Measurements from ENCODE around the gene SPANXD. TPM values are rescaled to one million over a fixed set of nuclear protein-coding genes. Genes with fewer than 3 reads are reported as not detected.
"Not testable (repeated sequence)": the region's sequence is repeated elsewhere in the genome, so short reads cannot be mapped to it uniquely, and the experiment has no call there.

The SPANXD gene
- polyA plus RNA-seq (2013, experiment 1 of 2; ENCODE audit: insufficient read length): not detected
- not detected for polyA plus RNA-seq (2013, experiment 2 of 2; ENCODE audit: insufficient read length)

- DNase-seq: not testable (repeated sequence)
Measured at GRCh38 chrX:141698639-141699038, at the start of gene SPANXD. Gene SPANXD, minus strand, starts transcription at chrX:141698739. Its CDS starts 334 bp downstream, at chrX:141698405.

- DNase-seq: no peak
Measured at GRCh38 chrX:141742666-141743065, 44.1 kb upstream of the SPANXD start.

- no peak for DNase-seq
Measured at GRCh38 chrX:141736656-141737055, 38.1 kb upstream of the SPANXD start.

GRCh38 chrX:141733371-141733770, 34.8 kb upstream of the SPANXD start:
- peak; percentile 38 for DNase-seq

GRCh38 chrX:141732031-141732430, 33.5 kb upstream of the SPANXD start:
- peak; percentile 9 for DNase-seq

- no peak for DNase-seq
Measured at GRCh38 chrX:141724186-141724585, 25.6 kb upstream of the SPANXD start.

- no peak for DNase-seq
Measured at GRCh38 chrX:141714680-141715079, 16.1 kb upstream of the SPANXD start.

- DNase-seq: no peak
Measured at GRCh38 chrX:141701072-141701471, 2.5 kb upstream of the SPANXD start.

- DNase-seq: peak; percentile 1
Measured at GRCh38 chrX:141673946-141674345, 24.6 kb downstream of the SPANXD start.

GRCh38 chrX:141669689-141670088, 28.9 kb downstream of the SPANXD start:
- DNase-seq: no peak

- DNase-seq: no peak
Measured at GRCh38 chrX:141668371-141668770, 30.2 kb downstream of the SPANXD start.

- no peak for DNase-seq
Measured at GRCh38 chrX:141662781-141663180, 35.8 kb downstream of the SPANXD start.

- no peak for DNase-seq
Measured at GRCh38 chrX:141652286-141652685, 46.3 kb downstream of the SPANXD start.
